Measurements from ENCODE around the gene NCOA1. TPM values are rescaled to one million over a fixed set of nuclear protein-coding genes. Genes with fewer than 3 reads are reported as not detected.

Gene NCOA1
- total and polyA plus RNA-seq, 10 of the 15 experiments (the other 5 are each of a cell fraction or from before 2014, with no cell fraction given) = 1.8 to 35.6 (median 6.1) TPM

DNA sequence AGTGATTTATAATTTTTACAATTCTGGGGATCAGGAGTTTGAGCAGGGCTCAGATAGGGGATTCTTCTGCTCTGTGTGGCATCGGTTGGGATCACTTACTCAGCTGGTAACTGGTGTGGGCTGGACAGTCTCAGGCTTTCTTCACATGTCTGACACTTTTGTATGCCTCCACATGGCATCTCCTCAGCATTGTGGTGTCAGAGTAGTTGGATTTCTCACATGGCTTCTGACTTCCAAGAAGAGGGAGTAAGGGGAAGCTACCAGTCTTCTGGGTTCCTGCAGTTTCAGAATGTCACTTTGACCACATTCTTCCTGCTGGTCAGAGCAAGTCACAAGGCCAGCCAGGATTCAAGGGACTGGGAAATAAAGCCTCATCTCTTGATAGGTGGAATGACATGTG, 55.6 kb downstream of the NCOA1 start:
- ChIA-PET RAD21 (ENCODE audit: unreplicated experiment) (no interaction called here), CTCF (no interaction called here)
- no peaks in the 10 kb centered on the region for H3K79me2 ChIP-seq (ENCODE audit: control insufficient read depth, insufficient read depth, low read length)

DNA sequence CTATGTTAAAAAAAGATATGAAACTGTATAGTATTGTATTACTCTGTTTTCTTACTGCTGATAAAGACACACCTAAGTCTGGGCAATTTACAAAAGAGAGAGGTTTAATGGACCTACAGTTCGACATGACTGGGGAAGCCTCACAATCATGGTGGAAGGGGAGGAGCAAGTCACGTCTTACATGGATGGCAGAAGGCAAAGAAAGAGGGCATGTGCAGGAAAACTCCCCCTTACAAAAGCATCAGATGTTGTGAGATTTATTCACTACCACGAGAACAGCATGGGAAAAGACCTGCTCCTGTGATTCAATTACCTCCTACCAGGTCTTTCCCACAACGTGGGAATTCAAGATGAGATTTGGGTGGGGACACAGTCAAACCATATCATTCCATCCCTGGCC, 57.0 kb downstream of the NCOA1 start:
- Histone ChIP-seq H3K27me3 (replicated peaks in 1 of 2; ENCODE audit: control insufficient read depth in 2 of 2, insufficient read depth in 2 of 2, low read length in 1 of 2) (no peaks in the 10 kb centered on the region), H4K20me1 (ENCODE audit: control insufficient read depth, insufficient read depth) (no peaks in the 10 kb centered on the region), H3K27ac (ENCODE audit: control insufficient read depth, insufficient read depth) (no peak overlapping the region), H3K36me3 (ENCODE audit: control insufficient read depth in 2 of 2, insufficient read depth in 2 of 2, low read length in 1 of 2) (no peaks in the 10 kb centered on the region), H3K9ac (ENCODE audit: control insufficient read depth, insufficient read depth, low read length) (no peak overlapping the region), H3K9me3 (replicated peaks; ENCODE audit: control insufficient read depth, insufficient read depth, low read length) (peaks cover 14% of the 10 kb centered on the region), H2AFZ (ENCODE audit: control insufficient read depth, low read depth, low read length) (no peak overlapping the region), H3K4me1 (ENCODE audit: control insufficient read depth, insufficient read depth, low read length) (no peaks in the 10 kb centered on the region), H3K79me2 (ENCODE audit: control insufficient read depth, insufficient read depth, low read length) (no peaks in the 10 kb centered on the region), H3K4me2 (ENCODE audit: control insufficient read depth, insufficient read depth) (no peak overlapping the region), H3K4me3 (no peak overlapping the region)
- CTCF ChIA-PET = interaction anchor here (0.6 kb wide), 1 partner anchor 139 kb away, joined by 3 read pairs; no protein-coding TSS in a partner anchor
- SMC1A ChIA-PET (ENCODE audit: uncharacterized antibody, unreplicated experiment) = interaction anchor here (1.4 kb wide), 1 partner anchor 12 kb away, joined by 5 read pairs; no protein-coding TSS in a partner anchor
- RAD21 ChIA-PET (ENCODE audit: unreplicated experiment) = no interaction called here
- in situ Hi-C loops (cut with MboI) = no loop called here
- intact Hi-C loops (cut with micrococcal nuclease; ENCODE audit: unreplicated experiment) = no loop called here
- BruUV-seq (replicated peaks) = no TSS peak
- POLR2A ChIA-PET = no interaction called here
- FAIRE-seq = no peak
- ATAC-seq = no peak
- WGBS (ENCODE audit: insufficient coverage, insufficient replicate concordance, low lambda C conversion rate, missing lambda C conversion rate) = 79% methylated on average over 4 of the region's 4 CpGs
- no peak for DNase-seq (ENCODE audit: low read depth, low spot score)
- TF ChIP-seq ZNF217 (IDR thresholded peaks at IDR 0.05) (no peak), RAD21 (IDR thresholded peaks at IDR 0.05; ENCODE audit: insufficient read depth, low read depth, low read length) (no peak), EGR1 (IDR thresholded peaks at IDR 0.05; ENCODE audit: borderline replicate concordance in 1 of 2, low read depth in 2 of 2, low read length in 2 of 2) (no peak), NFIC (IDR thresholded peaks at IDR 0.05; ENCODE audit: low read depth, low read length) (no peak), ASH2L (IDR thresholded peaks at IDR 0.05; ENCODE audit: borderline replicate concordance, low read depth) (no peak), TCF12 (IDR thresholded peaks at IDR 0.05; ENCODE audit: low read depth, low read length) (no peak), MEF2B (IDR thresholded peaks at IDR 0.05; ENCODE audit: partially characterized antibody, poor library complexity, severe bottlenecking) (no peak), NFYA (IDR thresholded peaks at IDR 0.05; ENCODE audit: borderline replicate concordance, low read depth, low read length) (no peak), SUZ12 (IDR thresholded peaks at IDR 0.05; ENCODE audit: unreplicated experiment) (no peak)
- TF ChIP-seq, protein P1, sequence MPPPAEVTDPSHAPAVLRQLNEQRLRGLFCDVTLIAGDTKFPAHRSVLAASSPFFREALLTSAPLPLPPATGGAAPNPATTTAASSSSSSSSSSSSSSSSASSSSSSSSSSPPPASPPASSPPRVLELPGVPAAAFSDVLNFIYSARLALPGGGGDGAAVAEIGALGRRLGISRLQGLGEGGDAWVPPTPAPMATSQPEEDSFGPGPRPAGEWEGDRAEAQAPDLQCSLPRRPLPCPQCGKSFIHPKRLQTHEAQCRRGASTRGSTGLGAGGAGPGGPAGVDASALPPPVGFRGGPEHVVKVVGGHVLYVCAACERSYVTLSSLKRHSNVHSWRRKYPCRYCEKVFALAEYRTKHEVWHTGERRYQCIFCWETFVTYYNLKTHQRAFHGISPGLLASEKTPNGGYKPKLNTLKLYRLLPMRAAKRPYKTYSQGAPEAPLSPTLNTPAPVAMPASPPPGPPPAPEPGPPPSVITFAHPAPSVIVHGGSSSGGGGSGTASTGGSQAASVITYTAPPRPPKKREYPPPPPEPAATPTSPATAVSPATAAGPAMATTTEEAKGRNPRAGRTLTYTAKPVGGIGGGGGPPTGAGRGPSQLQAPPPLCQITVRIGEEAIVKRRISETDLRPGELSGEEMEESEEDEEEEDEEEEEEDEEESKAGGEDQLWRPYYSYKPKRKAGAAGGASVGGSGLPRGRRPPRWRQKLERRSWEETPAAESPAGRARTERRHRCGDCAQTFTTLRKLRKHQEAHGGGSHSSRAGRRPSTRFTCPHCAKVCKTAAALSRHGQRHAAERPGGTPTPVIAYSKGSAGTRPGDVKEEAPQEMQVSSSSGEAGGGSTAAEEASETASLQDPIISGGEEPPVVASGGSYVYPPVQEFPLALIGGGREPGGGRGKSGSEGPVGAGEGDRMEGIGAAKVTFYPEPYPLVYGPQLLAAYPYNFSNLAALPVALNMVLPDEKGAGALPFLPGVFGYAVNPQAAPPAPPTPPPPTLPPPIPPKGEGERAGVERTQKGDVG (CRISPR knock-in tag; IDR thresholded peaks at IDR 0.05) = no peak

More for the DNA sequence above, 55.6 kb downstream of the NCOA1 start:
- peaks cover 17% of the 10 kb centered on the region; the same call in 2 of the 3 replicates for H3K9me3 ChIP-seq (replicated peaks; ENCODE audit: control insufficient read depth, insufficient read depth, low read length)
- DNase-seq (ENCODE audit: low read depth, low spot score) = no peak
- in situ Hi-C loops (cut with MboI) (no loop called here), intact Hi-C loops (cut with micrococcal nuclease; ENCODE audit: unreplicated experiment) (no loop called here)
- no peak for TF ChIP-seq BCL11A (IDR thresholded peaks at IDR 0.05; ENCODE audit: low read depth, low read length)
- TF ChIP-seq, protein P2, sequence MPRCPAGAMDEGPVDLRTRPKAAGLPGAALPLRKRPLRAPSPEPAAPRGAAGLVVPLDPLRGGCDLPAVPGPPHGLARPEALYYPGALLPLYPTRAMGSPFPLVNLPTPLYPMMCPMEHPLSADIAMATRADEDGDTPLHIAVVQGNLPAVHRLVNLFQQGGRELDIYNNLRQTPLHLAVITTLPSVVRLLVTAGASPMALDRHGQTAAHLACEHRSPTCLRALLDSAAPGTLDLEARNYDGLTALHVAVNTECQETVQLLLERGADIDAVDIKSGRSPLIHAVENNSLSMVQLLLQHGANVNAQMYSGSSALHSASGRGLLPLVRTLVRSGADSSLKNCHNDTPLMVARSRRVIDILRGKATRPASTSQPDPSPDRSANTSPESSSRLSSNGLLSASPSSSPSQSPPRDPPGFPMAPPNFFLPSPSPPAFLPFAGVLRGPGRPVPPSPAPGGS (IDR thresholded peaks at IDR 0.05; ENCODE audit: borderline replicate concordance, insufficient read depth, low read depth, low read length, poor library complexity, severe bottlenecking) = no peak
- WGBS (ENCODE audit: insufficient coverage, insufficient replicate concordance, low lambda C conversion rate, missing lambda C conversion rate) = 100% methylated on average over 1 of the region's 1 CpG
- ChIA-PET SMC1A (ENCODE audit: uncharacterized antibody, unreplicated experiment) (interaction anchor here (1.0 to 1.6 kb wide), 3 partner anchors 14 to 31 kb away, joined by 3 to 5 read pairs (median 4); no protein-coding TSS in a partner anchor), POLR2A (no interaction called here)
- H3K27ac ChIP-seq (ENCODE audit: control insufficient read depth, insufficient read depth) = no peak overlapping the region
- no TSS peak for BruUV-seq (replicated peaks)
- H3K4me2 ChIP-seq (ENCODE audit: control insufficient read depth, insufficient read depth) = no peak overlapping the region
- no peaks in the 10 kb centered on the region for H3K4me1 ChIP-seq (ENCODE audit: control insufficient read depth, insufficient read depth, low read length)
- no peaks in the 10 kb centered on the region for H3K36me3 ChIP-seq (ENCODE audit: control insufficient read depth in 2 of 2, insufficient read depth in 2 of 2, low read length in 1 of 2)
- no peak overlapping the region for H3K9ac ChIP-seq (ENCODE audit: control insufficient read depth, insufficient read depth, low read length)
- FAIRE-seq = no peak
- H4K20me1 ChIP-seq (ENCODE audit: control insufficient read depth, insufficient read depth) = no peaks in the 10 kb centered on the region
- ATAC-seq = no peak
- no peaks in the 10 kb centered on the region for H3K27me3 ChIP-seq (replicated peaks in 1 of 2; ENCODE audit: control insufficient read depth in 2 of 2, insufficient read depth in 2 of 2, low read length in 1 of 2)
- H3K4me3 ChIP-seq = no peak overlapping the region
- no peak overlapping the region for H2AFZ ChIP-seq (ENCODE audit: control insufficient read depth, low read depth, low read length)

Measured in GM12878 (cell line).